Thoracic aorta (tissue), 2 donors: ENCODE measurements around the gene PBXIP1. TPM values are rescaled to one million over a fixed set of nuclear protein-coding genes. Genes with fewer than 3 reads are reported as not detected.
A peak's percentile ranks its signal among the peaks of the same experiment; 100 is the strongest.

ENCODE experiments used
- ATAC-seq: fragments of 150-250 bp; one replicate; pipeline ENCODE4 v1.8.0; 2017; ENCODE audit warnings: low read depth; ENCODE audit not compliant: insufficient number of reproducible peaks, low FRiP score
- DNase-seq: peaks from one replicate; pipeline ENCODE4 v3.0.0-alpha.2; 2020; ENCODE audit warnings: low spot score
- H3K27ac ChIP-seq, 2 donors: fragments of 200-600 bp; sonication (generic); 1 replicate in 1 of 2; 2 replicates in 1 of 2; pipeline ENCODE4 v1.5.1; 2016; ENCODE audit warnings: mild to moderate bottlenecking in 2 of 2, moderate library complexity in 2 of 2
- H3K27me3 ChIP-seq: fragments of 200-600 bp; sonication (generic); replicated peaks from 2 replicates; pipeline ENCODE4 v1.6.0; 2016; ENCODE audit warnings: mild to moderate bottlenecking; ENCODE audit not compliant: insufficient read depth
- H3K36me3 ChIP-seq: fragments of 200-600 bp; sonication (generic); one replicate; pipeline ENCODE4 v1.5.1; 2016
- H3K4me1 ChIP-seq, 2 donors: fragments of 200-600 bp; sonication (generic); 1 replicate in 1 of 2; 2 replicates in 1 of 2; pipeline versions ENCODE4 v1.5.1 to v1.6.0; 2016; ENCODE audit warnings: low read depth in 2 of 2, mild to moderate bottlenecking in 1 of 2; ENCODE audit not compliant: control insufficient read depth in 1 of 2
- H3K4me3 ChIP-seq: fragments of 200-600 bp; sonication (generic); 2 replicates; pipeline ENCODE4 v1.5.1; 2016; ENCODE audit warnings: mild to moderate bottlenecking
- H3K9me3 ChIP-seq: fragments of 200-600 bp; sonication (generic); 2 replicates; pipeline ENCODE4 v1.5.1; 2016
- CTCF ChIP-seq: fragments of 200-600 bp; sonication (generic); IDR thresholded peaks from one replicate; pipeline ENCODE4 v1.5.1; 2019; ENCODE audit warnings: antibody characterized with exemption
- total RNA-seq, 2 donors: library from RNA; depleted of rRNA; stranded (reverse); fragments of >200 nt; gene quantifications; one replicate each; pipeline versions ENCODE4 v1.1.0 to v1.2.3, GENCODE V29; 2016

PBXIP1 gene
- total RNA-seq, 2 donors from 2014 or later = 185 to 227 TPM

GRCh38 chr1:155000726-155001424 lies 45.0 kb upstream of the PBXIP1 start:
- peak overlapping the region; percentile 99 for H3K4me3 ChIP-seq
- H3K9me3 ChIP-seq = no peaks in the 10 kb centered on the region
- H3K27me3 ChIP-seq = no peaks in the 10 kb centered on the region
- H3K27ac ChIP-seq = peak overlapping the region; percentile 96 to 97
- peaks cover 31 to 36% of the 10 kb centered on the region in 2 donors for H3K4me1 ChIP-seq
- no peaks in the 10 kb centered on the region for H3K36me3 ChIP-seq
- DNase-seq (peak; percentile 51), ATAC-seq (peak; percentile 64)
- TF ChIP-seq CTCF = no peak

- ATAC-seq = no peak
- H3K4me1 ChIP-seq = peaks cover 26 to 31% of the 10 kb centered on the region in 2 donors
- H3K4me3 ChIP-seq = peak overlapping the region; percentile 99
- H3K27me3 ChIP-seq = no peaks in the 10 kb centered on the region
- peak overlapping the region; percentile 96 to 97 for H3K27ac ChIP-seq
- DNase-seq = no peak
- no peak for TF ChIP-seq CTCF
- H3K9me3 ChIP-seq = no peaks in the 10 kb centered on the region
- H3K36me3 ChIP-seq = no peaks in the 10 kb centered on the region
Observed at GRCh38 chr1:155000411-155000725, 44.5 kb upstream of the PBXIP1 start.

GRCh38 chr1:154999571-155000410 lies 43.9 kb upstream of the PBXIP1 start:
- Histone ChIP-seq H3K36me3 (no peaks in the 10 kb centered on the region), H3K4me1 (peaks cover 20 to 25% of the 10 kb centered on the region in 2 donors), H3K4me3 (peak overlapping the region; percentile 99), H3K27me3 (no peaks in the 10 kb centered on the region), H3K9me3 (no peaks in the 10 kb centered on the region), H3K27ac (peak overlapping the region; percentile 86 to 97)
- no peak for TF ChIP-seq CTCF
- ATAC-seq (no peak), DNase-seq (no peak)

GRCh38 chr1:154998818-154999570 lies 43.1 kb upstream of the PBXIP1 start:
- Histone ChIP-seq H3K4me3 (peak overlapping the region; percentile 99), H3K27ac (peak overlapping the region; percentile 86 to 97), H3K4me1 (peaks cover 13 to 17% of the 10 kb centered on the region in 2 donors), H3K27me3 (no peaks in the 10 kb centered on the region), H3K36me3 (no peaks in the 10 kb centered on the region), H3K9me3 (no peaks in the 10 kb centered on the region)
- no peak for DNase-seq
- no peak for ATAC-seq
- peak; percentile 72 for TF ChIP-seq CTCF
